PC-3 (cell line): Measurements from ENCODE around the gene CNMD.

Source experiments
- EZH2 ChIP-seq: fragments of 300-600 bp; sonication (generic); IDR thresholded peaks from one replicate; pipeline ENCODE4 v1.6.1; 2017; ENCODE audit warnings: antibody characterized with exemption, mild to moderate bottlenecking, low read length; ENCODE audit not compliant: unreplicated experiment
- EZH2phosphoT487 ChIP-seq: fragments of 300-600 bp; sonication (generic); IDR thresholded peaks from 2 replicates; pipeline ENCODE4 v1.6.1; 2018; ENCODE audit warnings: mild to moderate bottlenecking, antibody characterized with exemption, low read length, borderline replicate concordance
- TF ChIP-seq, protein P1 (sequence below): fragments of 300-600 bp; sonication (generic); conservative IDR thresholded peaks from 2 replicates; pipeline ENCODE4 v1.5.1; 2017; ENCODE audit warnings: antibody characterized with exemption, low read depth, mild to moderate bottlenecking, low read length

DNA sequence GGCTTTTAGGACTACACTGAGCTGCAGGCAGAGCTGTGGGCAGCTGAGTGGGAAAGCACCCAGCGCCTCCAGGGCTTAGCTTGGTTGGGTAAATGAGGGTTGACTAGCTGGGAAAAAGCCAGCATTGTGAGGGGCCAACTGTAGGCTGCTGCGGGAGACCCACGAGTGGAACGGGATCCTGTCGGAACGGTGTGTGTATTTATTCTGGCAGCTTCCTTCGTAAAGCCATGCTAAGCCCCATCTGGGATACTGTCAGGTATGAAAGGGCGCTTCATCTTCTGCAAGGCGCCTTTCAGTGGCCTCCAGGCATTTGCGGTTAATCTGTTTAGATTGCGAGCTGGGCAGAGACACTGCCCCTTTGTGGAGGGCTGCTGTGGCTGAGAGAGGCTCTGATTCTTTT, 39.5 kb upstream of the CNMD start:
- TF ChIP-seq, protein P1, sequence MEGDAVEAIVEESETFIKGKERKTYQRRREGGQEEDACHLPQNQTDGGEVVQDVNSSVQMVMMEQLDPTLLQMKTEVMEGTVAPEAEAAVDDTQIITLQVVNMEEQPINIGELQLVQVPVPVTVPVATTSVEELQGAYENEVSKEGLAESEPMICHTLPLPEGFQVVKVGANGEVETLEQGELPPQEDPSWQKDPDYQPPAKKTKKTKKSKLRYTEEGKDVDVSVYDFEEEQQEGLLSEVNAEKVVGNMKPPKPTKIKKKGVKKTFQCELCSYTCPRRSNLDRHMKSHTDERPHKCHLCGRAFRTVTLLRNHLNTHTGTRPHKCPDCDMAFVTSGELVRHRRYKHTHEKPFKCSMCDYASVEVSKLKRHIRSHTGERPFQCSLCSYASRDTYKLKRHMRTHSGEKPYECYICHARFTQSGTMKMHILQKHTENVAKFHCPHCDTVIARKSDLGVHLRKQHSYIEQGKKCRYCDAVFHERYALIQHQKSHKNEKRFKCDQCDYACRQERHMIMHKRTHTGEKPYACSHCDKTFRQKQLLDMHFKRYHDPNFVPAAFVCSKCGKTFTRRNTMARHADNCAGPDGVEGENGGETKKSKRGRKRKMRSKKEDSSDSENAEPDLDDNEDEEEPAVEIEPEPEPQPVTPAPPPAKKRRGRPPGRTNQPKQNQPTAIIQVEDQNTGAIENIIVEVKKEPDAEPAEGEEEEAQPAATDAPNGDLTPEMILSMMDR: no peak
- TF ChIP-seq EZH2 (no peak), EZH2phosphoT487 (no peak)
